C4-2B (cell line): ENCODE results near the gene TSC22D4.
A peak's percentile ranks its signal among the peaks of the same experiment; 100 is the strongest.

Experiments used
- CTCF ChIP-seq: fragments of 450-650 bp; conservative IDR thresholded peaks from 2 replicates; pipeline ENCODE4 v1.5.1; 2017; ENCODE audit warnings: mild to moderate bottlenecking
- ZFX ChIP-seq: fragments of 450-650 bp; IDR thresholded peaks from 2 replicates; pipeline ENCODE4 v1.6.1; 2017

- TF ChIP-seq CTCF (peak; percentile 98), ZFX (no peak)
These were observed 9.6 kb downstream of the TSC22D4 start for GRCh38 chr7:100469227-100470044.
